Stimulated activated CD4-positive, alpha-beta T cell treated with anti-CD3 and anti-CD28 coated beads, Interleukin-12 subunit alpha, Interleukin-12 subunit beta, amount 100 ng/mL, for 48 hours (primary cell): ENCODE data around the gene DMKN.

ENCODE experiments used
- DNase-seq, 3 donors: peaks; one replicate each; pipeline ENCODE4 v3.0.0-alpha.2; 2020; ENCODE audit warnings: low read depth in 2 of 3, low spot score in 1 of 3

DMKN gene

DNA sequence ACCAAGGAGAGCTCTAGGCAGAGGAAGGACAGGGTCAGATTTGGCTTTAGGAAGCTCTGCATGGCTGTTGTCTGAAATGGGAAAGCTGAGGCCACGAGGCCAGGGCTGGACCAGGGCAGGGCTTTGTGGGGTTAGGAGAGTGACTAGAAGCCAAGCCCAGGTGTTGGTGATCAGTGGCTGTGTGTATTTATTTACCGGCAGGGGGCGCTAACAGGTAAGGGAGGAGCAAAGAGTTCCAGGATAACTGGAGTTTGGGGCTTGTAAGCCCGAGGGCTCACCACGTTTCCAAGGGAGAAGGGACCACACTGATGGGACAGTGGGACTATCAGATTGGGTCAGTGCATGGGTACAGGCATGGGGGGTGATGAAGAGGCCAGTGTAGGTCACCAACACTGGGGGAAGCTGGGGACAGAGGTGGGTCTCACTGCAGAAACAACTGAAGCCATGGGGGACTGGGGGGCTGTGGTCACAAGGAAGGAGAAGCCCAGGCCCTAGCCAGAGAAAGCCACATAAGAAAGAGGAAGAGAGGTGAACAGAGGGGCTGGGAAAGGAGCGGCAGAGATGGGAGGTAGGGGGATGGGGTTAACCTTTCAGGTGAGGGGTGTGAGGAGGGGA is 35.8 kb upstream of the DMKN start:
- peak in 2 of 3 donors; percentile 25 to 53 for DNase-seq

DNA sequence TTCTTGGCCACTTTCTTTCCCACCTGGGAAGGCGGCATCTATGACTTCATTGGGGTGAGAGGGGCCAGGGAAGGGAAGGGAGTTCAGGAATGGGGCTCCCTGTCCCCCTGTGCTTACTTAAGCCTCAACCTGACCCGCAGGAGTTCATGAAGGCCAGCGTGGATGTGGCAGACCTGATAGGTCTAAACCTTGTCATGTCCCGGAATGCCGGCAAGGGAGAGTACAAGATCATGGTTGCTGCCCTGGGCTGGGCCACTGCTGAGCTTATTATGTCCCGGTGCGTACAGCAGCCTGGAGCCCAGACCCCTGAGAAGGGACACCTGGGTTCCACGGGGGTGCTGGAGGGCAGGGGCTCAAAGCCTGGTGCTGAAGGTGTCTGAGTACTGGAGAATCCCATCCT is 33.1 kb upstream of the DMKN start:
- no peak for DNase-seq

DNA sequence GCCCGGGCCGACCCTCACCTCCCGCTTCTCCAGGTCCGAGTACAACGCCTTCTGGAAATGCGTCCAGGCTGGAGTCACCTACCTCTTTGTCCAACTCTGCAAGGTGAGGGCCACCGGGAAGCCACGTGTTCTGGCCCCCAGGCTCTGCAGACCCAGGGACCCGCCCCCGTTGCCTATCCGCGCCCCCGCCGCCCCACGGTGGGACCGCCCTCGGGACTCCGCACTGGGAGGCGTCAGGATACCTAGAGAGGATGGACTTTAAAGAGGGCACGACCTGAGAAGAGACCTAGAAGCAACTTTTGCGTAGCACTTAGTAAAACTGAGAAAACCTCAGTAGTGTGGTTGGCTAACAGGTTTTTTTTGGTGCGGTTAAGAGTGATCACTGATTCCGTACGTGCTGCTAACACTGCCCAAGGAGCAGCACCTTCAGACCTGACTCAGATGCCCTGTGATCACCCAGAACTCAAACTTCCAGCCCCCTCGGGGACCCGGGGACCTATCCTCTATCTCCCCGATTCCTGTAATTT is 32.5 kb upstream of the DMKN start:
- DNase-seq: peak; percentile 54 to 62 (median 58)

DNA sequence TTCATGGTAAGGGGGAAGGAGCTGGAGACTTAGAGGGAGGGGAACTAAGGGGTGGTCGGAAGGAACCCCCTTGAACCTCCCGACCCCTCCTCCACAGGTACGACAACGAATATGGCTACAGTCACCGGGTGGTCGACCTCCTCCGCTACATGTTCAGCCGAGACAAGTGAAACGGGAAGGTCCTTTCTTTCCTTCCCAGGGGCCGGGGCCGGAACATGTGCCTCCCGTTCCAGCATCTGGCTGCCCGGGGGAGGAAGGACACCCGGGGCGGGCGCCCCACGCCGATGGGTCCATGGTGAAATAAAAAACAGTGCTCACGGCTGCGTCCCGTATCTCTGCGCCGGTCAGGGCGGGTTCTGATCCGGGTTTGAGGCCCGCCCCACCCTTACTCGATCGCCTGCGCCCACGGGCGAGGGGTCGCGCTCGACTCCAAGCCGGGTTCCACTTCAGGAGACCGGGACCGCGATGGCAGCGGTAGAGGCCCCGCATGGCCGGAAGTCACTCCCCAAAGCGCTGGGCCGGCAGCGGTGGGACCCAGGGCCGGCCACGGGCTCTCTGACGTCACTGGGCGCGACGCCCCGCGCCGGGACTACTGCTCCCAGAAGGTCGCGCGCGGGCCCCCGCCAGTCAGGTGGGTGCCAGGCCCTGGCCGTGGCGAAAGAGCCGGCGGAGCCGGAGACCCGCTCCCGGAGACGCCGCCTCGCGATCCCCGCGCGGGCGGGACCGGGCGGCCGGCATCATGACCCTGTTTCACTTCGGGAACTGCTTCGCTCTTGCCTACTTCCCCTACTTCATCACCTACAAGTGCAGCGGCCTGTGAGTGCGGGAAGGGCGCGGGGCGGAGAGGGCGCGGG is 31.8 kb upstream of the DMKN start, which contains the start of gene TMEM147:
Gene TMEM147 (plus strand): TSS at position 626 of the 854 bp plus-strand sequence. CDS start 114 bp downstream, at position 740.
- DNase-seq: peak; percentile 66 to 86 (median 72)

DNA sequence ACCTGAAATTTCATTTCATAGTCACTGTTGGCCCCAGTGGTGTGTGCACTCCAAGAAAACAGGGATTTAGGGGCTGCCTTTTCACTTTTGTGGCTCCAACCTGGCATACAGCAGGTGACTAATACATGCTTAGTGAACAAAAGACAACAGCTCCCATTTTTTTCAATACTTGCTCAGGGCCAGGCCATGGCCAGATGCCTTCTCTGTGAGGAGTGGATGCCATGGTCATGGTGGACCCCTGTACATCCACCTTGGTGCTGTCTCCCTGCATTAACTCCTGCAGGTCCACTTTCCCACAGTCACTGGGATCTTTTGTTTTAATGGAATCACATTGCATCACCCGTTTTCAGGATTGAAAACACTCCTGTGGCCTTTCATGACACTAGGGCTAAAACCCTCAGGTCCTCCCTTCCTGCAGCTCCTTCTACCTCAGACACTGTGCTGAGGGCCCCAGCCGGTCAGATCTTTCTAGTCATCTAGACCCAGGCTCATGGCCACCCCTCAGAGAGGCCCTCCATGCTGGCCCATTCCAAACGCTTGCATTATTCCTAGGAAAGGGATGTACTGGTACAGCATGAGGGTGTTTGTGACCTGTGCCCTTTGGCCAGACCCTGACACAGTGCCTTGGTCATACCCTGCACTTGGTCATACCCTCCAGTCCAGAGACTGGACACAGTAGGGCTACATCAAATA is 30.8 kb upstream of the DMKN start:
- DNase-seq: no peak

DNA sequence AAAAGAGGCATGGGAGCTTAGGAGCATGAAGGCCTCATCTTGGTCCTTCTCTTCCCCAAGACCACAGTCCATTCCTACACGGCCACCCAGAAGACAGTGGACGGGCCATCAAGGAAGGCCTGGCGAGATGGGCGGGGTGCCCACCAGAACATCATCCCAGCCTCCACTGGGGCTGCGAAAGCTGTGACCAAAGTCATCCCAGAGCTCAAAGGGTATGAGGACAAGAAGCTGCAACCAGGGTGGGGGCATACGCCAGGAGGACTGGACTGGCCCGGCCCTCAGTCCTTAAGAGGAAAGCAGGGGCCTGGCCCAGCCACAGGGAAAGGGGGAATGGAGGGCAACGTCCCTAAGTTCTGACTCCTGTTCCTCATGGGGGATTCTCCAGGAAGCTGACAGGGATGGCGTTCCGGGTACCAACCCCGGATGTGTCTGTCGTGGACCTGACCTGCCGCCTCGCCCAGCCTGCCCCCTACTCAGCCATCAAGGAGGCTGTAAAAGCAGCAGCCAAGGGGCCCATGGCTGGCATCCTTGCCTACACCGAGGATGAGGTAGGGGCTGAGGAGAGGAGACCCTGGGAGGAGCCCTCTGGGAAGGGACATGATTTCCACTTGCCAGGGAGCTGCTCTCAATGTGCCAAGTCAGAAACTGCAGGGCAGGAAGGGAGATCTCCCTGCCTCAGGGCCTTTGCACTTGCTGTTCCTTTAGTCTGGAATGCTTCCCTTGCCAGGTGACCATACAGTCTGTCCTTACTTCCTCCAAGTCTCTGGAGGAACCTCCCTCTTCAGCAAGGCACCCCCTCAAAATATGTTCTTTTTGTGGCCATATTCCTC is 30.0 kb upstream of the DMKN start:
- DNase-seq: no peak

DNA sequence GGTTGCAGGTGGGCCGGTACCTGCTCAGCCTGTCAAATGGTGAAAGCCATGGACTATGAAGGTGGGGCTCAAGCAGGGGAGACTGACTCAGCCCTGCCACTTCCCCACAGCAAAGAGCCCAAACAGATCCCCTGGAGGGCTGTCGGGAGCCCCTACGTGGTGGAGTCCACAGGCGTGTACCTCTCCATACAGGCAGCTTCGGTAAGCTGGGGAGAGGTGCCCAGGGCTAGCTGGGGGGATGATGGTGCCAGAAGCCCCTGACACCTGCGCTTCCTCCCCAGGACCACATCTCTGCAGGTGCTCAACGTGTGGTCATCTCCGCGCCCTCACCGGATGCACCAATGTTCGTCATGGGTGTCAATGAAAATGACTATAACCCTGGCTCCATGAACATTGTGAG is 28.8 kb upstream of the DMKN start:
- DNase-seq: no peak

DNA sequence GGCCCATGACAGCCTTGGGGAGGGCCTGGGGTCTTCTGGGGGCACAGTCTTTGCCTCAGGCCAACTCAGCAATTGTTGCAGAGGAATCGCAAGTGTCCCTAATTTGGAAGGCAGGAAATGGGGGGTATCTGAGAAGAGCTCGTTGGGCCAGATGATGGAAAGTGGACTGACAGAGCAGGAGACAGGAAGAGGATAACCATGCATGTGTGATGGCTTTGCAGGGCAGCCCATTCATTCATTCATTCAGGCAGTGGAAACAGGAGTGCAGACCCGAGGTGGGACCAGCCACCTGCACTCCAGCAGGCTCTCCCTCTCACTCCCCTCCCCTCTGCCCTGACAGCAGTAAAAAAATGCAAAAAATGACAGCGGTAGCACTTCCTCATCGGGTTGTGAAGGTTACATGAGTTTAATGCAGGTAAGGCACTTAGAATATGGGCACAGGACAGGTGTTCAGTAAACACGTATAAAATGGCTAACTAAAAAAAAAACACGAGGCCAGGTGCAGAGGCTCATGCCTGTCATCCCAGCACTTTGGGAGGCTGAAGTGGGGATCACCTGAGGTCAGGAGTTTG is 27.0 kb upstream of the DMKN start:
- no peak for DNase-seq

DNA sequence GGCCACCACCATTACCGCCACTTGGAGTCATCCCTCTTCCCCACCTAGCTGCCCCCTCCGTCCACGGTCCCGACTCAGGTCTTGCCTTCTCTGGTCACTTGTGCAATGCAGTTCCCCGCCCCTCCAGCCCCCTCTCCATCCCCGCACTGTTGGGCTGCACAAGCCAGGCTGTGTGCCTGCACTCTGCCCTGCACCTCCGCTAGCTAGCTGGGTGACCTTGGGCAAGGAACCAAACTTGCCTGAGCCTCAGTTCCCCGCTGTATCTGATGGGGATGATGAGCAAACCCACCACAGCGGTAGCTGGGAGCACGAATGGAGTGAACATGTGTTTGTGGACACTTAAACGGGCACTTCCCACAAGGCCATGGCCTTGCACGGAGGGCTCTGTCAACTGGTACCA is 26.4 kb upstream of the DMKN start:
- DNase-seq: no peak

DNA sequence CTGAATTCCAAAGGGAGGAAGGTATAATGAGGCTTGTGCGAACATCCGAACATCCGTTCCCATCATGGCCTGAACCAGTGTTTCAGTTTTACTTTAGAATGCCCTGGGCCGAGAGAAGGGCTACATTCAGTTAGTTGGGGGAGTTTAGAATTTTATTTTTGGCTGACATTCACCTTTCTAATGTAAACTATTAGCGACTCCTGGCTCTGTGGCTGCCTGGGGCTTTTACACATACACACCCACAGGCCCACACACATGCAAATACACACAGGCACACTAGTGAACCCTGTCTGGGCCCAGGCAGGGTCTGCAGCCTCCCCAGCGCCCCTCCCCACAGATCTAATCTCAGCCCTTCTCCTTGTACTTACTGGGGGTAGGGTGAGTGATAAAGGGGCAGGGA is 25.9 kb upstream of the DMKN start:
- DNase-seq: no peak

DNA sequence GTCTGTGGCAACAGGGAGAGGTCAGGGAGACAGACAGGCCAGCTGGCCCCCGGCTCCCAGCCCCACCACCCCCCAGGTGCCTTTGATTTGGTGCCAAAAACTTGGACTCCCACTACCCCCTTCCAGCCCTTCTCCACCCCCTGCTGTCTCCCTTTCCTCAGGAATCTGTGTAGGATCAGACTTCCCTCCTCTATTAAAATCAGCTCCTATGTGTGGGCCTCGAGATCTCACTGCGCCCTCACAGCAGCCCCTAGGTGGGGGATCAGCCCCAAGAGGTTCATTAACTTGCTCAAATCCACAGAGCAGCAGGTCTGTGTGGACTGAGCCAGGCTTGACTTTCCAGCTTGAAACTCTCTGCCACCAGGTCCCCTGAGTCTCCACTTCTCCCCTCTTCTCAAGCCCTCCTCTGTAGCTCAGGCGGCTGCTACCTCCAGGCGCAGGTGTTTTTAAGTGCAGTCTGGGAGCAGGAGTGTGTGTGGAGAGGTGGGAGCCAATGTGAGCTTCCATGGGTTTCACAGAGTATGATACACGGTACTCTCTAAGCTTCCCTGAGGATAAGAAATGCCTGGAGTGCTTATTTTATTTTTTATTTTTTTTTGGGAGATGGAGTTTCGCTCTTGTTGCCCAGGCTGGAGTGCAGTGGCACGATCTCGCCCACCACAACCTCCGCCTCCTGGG is 21.5 kb upstream of the DMKN start:
- no peak for DNase-seq

DNA sequence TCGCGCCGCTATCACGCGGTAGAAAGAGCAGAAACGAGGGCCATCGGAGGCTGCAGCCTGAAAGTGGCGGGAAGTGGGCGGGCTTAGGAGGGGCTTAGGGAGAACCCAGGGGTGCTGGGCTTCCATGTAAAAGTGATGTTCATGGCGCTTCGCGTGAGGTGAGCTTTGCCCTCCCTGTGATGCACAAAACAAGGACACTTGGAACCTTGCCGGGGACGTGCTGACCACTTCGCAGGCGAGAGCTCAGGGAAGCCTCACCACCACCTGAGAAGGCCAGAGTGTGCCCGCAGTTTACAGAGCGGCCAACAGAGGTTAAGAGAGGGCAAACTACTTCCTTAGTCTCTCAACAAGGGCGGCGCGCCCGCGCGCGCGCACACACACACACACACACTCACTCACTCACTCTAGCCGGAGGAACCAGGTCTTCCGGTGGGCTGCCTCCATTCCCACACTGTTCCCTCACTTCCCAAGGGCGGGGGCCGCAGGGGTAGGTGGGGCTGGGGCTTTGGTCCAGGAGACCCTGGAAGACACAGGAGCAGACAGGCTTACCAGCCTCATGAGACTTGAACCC is 20.5 kb upstream of the DMKN start:
- no peak for DNase-seq

DNA sequence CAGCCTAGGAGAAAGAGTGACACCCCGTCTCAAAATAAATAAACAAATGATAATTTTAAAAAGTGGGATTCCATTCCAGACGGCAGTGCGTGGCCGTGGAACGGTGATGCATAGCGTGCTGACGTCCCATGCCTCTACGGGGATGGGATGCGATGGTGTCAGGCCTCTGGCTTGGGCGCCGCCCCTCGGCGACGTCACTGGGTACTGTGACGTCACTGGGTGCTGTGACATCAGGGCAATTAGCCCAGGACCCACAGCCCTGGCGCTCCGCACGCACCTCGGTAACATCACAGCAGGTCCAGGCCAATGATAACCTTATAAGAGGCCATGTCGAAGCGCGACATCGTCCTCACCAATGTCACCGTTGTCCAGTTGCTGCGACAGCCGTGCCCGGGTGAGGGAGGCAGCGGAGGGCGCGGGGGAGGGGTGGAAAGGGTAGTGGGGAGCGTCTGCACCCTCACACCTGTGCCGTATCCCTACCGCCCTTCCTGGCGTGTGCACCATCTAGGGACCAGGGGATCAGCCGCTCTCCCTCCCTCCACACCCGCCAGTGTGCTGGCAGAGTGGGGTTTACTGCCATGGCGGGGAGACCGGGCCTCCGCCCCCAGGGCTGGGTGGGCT is 19.9 kb upstream of the DMKN start, which contains the start of gene GAPDHS:
Gene GAPDHS (plus strand): TSS at position 256 of the 621 bp plus-strand sequence. CDS start 72 bp downstream, at position 328.
- no peak for DNase-seq

DNA sequence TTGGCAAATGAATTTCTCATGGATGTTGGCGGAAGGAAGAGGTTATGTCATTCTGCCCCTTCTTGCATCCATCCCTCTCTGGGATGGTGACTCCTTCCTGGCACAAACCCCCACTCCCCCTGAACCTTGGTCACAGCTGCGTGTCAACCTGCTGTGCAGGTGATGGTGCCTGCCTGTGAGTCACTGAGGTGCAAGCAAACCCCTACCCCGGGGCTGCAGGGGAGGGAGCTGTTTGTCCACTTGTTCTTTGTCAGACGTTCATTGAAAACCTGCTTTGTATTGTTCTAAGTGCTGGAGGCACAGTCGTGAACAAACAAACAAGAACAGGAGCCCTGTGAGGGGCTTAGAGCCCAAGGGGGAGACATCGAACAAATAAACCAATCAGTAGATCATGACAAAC is 17.8 kb upstream of the DMKN start:
- no peak for DNase-seq

DNA sequence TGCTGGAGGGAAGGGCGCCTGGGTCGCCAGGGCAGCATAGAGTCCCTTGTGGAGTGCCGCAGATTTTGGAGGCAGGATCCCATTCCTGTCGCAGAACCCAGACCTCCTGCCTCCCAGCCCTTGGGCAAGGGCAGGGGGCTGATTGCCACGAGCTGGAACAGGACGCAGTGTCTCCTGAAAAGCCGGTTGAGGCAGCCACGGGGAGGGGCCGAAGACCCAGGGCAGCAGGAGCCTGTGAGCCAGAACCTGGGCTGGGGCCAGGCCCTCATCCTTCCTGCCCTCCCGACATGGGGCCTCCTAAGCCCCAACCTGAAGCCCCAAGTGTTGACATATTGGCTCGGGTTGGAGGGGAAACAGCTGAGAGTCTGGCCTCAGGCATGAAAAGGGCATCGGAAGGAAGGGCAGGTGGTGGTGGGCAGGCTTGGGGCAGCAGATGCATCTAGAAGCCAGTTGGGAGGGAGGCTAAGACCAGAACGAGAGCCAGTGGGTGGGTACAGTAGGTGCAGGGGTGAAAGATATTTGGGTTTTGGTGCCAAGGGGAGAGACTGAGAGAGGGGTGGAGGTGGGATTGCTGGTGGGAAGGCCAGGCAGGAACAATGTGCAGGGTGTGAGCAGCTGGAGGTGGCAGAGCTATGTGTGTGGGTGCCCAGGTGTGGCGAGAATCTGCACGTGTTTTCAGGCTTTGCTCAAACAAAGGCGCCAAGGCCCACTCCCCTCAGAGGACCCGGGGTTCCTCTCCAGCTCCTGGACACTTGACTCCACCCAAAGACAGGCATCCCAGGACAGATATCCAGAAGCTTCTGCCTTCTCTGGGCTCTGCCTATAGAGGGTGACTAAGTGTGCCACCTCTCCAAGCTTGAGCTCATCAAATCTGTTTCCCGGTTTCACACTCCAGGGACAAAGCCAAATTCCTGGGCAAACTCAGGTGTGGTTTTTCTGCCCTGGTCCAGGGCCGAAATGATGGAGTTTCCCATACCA is 16.1 kb upstream of the DMKN start:
- no peak for DNase-seq

DNA sequence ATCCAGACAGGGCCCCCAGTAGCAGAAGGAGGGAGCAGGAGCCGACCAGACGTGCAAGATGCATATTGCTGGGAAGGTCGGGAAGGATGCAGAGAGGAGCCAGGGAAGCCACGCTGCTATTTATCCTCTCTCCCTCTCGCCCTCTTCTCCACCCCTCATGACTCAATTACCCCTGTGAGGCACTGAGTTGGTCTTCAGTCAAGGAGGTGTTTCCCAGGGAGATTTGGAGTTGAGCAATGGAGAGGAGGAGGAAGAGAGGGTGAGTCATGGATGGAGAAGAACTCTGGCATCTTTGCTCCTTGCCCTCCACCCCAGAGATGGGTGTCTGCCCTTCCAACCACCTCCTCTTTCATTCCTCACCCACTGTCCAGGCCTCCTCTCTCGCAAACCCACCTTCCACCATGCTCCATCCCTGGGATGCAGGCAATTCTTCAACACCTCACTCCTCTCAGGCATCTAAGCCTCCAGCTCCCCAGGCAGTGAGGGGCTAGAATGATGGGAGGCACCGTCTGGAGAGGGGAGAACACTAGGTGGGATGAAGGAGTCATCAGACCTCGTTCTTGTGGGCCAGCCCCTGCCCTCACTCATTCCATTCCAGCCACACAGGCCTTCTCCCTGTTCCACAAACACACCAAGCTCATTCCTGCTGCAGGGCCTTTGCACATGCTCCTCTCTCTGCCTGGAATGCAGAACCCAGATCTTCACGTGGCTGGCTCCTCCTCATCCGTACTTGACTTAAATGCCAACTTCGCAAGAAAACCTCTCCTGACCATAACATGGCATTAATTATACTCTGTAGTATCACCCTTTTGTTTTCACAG is 15.0 kb upstream of the DMKN start, which contains the start of gene SBSN:
Gene SBSN (minus strand): TSS at position 94 of the 821 bp plus-strand sequence. CDS start 30 bp downstream, at position 64.
- no peak for DNase-seq

DNA sequence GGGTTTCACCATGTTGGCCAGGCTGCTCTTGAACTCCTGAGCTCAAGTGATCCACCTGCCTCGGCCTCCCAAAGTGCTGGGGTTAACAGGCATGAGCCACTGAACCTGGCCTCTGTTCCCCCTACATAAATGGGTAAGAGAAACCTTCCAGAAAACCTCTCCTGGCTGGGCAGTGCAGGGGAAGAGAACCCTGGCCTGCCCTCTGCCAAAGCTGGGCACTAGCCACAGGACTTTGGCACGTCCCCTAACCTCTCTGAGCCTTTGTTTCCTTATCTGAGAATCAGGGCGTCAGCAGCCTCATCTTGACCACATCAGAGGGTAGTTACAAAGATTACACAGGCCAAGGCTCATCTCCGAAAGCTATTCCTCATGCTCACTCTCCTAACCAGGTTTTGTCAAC is 12.4 kb upstream of the DMKN start:
- no peak for DNase-seq
